A549 treated with ZK216348 at 1 μM for 4 hours (cell line): ENCODE results near the gene NUBP2. TPM values are rescaled to one million over a fixed set of nuclear protein-coding genes. Genes with fewer than 3 reads are reported as not detected.

Experiments used
- total RNA-seq: library from RNA; stranded (reverse); fragments of 200-300 nt; extraction: Qiagen RNA extraction; gene quantifications from 5 replicates; pipeline ENCODE4 v1.2.3, GENCODE V29; 2022; ENCODE audit warnings: low read depth

NUBP2 gene
- total RNA-seq = 41.7 to 91.8 TPM (median 78.7 TPM) in 5 replicates

GRCh38 chr16:1782408-1783264 is at the start of gene NUBP2, which contains the start of gene SPSB3:
NUBP2 (plus strand) TSS chr16:1782960; CDS start chr16:1783021, 61 bp downstream.
SPSB3 (minus strand) TSS chr16:1782571; CDS start chr16:1781483, 1,088 bp downstream.

GRCh38 chr16:1771188-1771863 is 11.4 kb upstream of the NUBP2 start, which contains the start of gene NME3:
NME3 (minus strand) TSS chr16:1771543; CDS start chr16:1771534, 9 bp downstream.

GRCh38 chr16:1772362-1772907 is 10.3 kb upstream of the NUBP2 start, which contains the start of gene EME2:
EME2 (plus strand) TSS chr16:1772810; CDS start chr16:1773228, 418 bp downstream.

GRCh38 chr16:1772908-1773702 is 9.7 kb upstream of the NUBP2 start, which contains the start of gene MRPS34:
MRPS34 (minus strand) TSS chr16:1773134; CDS start chr16:1773119, 15 bp downstream.

GRCh38 chr16:1793578-1794220 is 10.9 kb downstream of the NUBP2 start, which contains the start of gene IGFALS:
IGFALS (minus strand) TSS chr16:1793705; CDS start chr16:1793652, 53 bp downstream.

GRCh38 chr16:1826691-1827573 is 44.2 kb downstream of the NUBP2 start, which contains the start of the genes FAHD1 and HAGH:
FAHD1 (plus strand) TSS chr16:1827206; CDS start chr16:1827239, 33 bp downstream.
HAGH (minus strand) TSS chr16:1826825; CDS start chr16:1826787, 38 bp downstream.

Other genes with a start within 250 kb of the NUBP2 start
- not detected in 5 replicates for gene TMEM204, start 249.3 kb upstream of the NUBP2 start, total RNA-seq
- gene IFT140, start 170.9 kb upstream of the NUBP2 start, total RNA-seq = 8.1 to 11.2 TPM (median 9.7 TPM) in 5 replicates
- gene CRAMP1, start 170.6 kb upstream of the NUBP2 start, total RNA-seq = 12.4 to 19.1 TPM (median 16.7 TPM) in 5 replicates
- gene JPT2, start 104.7 kb upstream of the NUBP2 start, total RNA-seq = 168 to 242 TPM (median 184 TPM) in 5 replicates
- gene MAPK8IP3, start 76.8 kb upstream of the NUBP2 start, total RNA-seq = 20.2 to 72.3 TPM (median 60.7 TPM) in 5 replicates
- gene NME3, start 11.4 kb upstream of the NUBP2 start, total RNA-seq = 23.1 to 67.4 TPM (median 55.9 TPM) in 5 replicates
- 5.3 to 12.7 TPM (median 10.6 TPM) in 5 replicates for gene EME2, start 10.2 kb upstream of the NUBP2 start, total RNA-seq
- gene MRPS34, start 9.8 kb upstream of the NUBP2 start, total RNA-seq = 152 to 266 TPM (median 257 TPM) in 5 replicates
- gene SPSB3, start 389 bp upstream of the NUBP2 start, total RNA-seq = 10.3 to 29.0 TPM (median 24.1 TPM) in 5 replicates
- gene IGFALS, start 10.7 kb downstream of the NUBP2 start, total RNA-seq = not detected in 5 replicates
- gene HAGH, start 43.9 kb downstream of the NUBP2 start, total RNA-seq = 47.2 to 80.4 TPM (median 68.8 TPM) in 5 replicates
- gene FAHD1, start 44.2 kb downstream of the NUBP2 start, total RNA-seq = 37.1 to 52.6 TPM (median 47.0 TPM) in 5 replicates
- gene MEIOB, start 89.2 kb downstream of the NUBP2 start, total RNA-seq = 1.5 to 2.0 TPM (median 1.5 TPM) in 5 replicates
- gene HS3ST6, start 135.5 kb downstream of the NUBP2 start, total RNA-seq = 1.9 to 3.8 TPM (median 2.9 TPM) in 5 replicates
- gene MSRB1, start 160.2 kb downstream of the NUBP2 start, total RNA-seq = 21.6 to 40.8 TPM (median 38.3 TPM) in 5 replicates
- not detected in 5 replicates for gene RPL3L, start 171.7 kb downstream of the NUBP2 start, total RNA-seq
- gene NDUFB10, start 176.6 kb downstream of the NUBP2 start, total RNA-seq = 246 to 312 TPM (median 253 TPM) in 5 replicates
- gene RPS2, start 181.9 kb downstream of the NUBP2 start, total RNA-seq = 2,814 to 5,362 TPM (median 5,215 TPM) in 5 replicates
- not detected in 5 replicates for gene RNF151, start 183.9 kb downstream of the NUBP2 start, total RNA-seq
- gene TBL3, start 189.1 kb downstream of the NUBP2 start, total RNA-seq = 22.3 to 41.6 TPM (median 37.2 TPM) in 5 replicates
- 0.24 to 0.63 TPM (median 0.34 TPM) in 4 of 5 replicates, not detected in the other for gene NOXO1, start 198.5 kb downstream of the NUBP2 start, total RNA-seq
- gene GFER, start 201.2 kb downstream of the NUBP2 start, total RNA-seq = 29.3 to 47.4 TPM (median 42.7 TPM) in 5 replicates
- gene SYNGR3, start 207.0 kb downstream of the NUBP2 start, total RNA-seq = 4.4 to 8.7 TPM (median 8.3 TPM) in 5 replicates
- 34.2 to 63.9 TPM (median 59.5 TPM) in 5 replicates for gene ZNF598, start 226.9 kb downstream of the NUBP2 start, total RNA-seq
- gene NPW, start 236.8 kb downstream of the NUBP2 start, total RNA-seq = 0.65 to 1.6 TPM (median 1.1 TPM) in 4 of 5 replicates, not detected in the other
- gene NHERF2, start 243.9 kb downstream of the NUBP2 start, total RNA-seq = 32.5 to 64.5 TPM (median 58.3 TPM) in 5 replicates